ENCODE data around the gene PRPS1L1. TPM values are rescaled to one million over a fixed set of nuclear protein-coding genes. Genes with fewer than 3 reads are reported as not detected.

The PRPS1L1 gene
- polyA plus RNA-seq, 3 donors: not detected

DNA sequence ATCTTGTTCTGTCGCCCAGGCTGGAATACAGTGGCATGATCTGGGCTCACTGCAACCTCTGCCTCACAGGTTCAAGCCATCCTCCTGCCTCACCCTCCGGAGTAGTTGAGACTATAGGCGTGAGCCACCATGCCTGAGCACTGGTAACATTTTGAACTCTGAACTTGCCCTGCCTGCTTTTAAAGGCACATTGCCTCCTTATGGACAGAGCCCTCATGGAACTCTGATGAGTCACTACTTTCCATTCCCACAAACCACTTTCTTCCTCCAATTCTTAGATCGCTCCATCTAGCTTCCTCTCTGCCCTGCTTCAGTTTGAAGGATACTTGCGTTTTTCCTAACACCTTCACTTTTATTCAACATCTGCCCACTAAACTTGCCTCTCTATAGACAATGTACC is 38.1 kb downstream of the PRPS1L1 start:
- Histone ChIP-seq H3K4me3 (replicated peaks in 1 of 3; ENCODE audit: low read depth in 2 of 3, low read length in 3 of 3) (no peak overlapping the region), H3K9ac (ENCODE audit: insufficient read depth, low read length, poor library complexity, severe bottlenecking) (no peak overlapping the region), H3K4me2 (replicated peaks; ENCODE audit: extremely low read depth, low read length, poor library complexity, severe bottlenecking) (no peak overlapping the region), H4K20me1 (ENCODE audit: insufficient read depth, low read length) (no peaks in the 10 kb centered on the region), H3K9me3 (replicated peaks in 1 of 2; ENCODE audit: control insufficient read depth in 1 of 2, insufficient read depth in 1 of 2, low read length in 2 of 2) (no peaks in the 10 kb centered on the region), H3K27me3 (ENCODE audit: control insufficient read depth in 2 of 2, insufficient read depth in 2 of 2, low read length in 2 of 2) (no peaks in the 10 kb centered on the region), H3K36me3 (replicated peaks in 1 of 2; ENCODE audit: control insufficient read depth in 1 of 2, insufficient read depth in 2 of 2, low read length in 2 of 2) (no peaks in the 10 kb centered on the region), H3K4me1 (ENCODE audit: control insufficient read depth in 1 of 2, insufficient read depth in 2 of 2, low read length in 2 of 2) (no peaks in the 10 kb centered on the region), H3K27ac (ENCODE audit: low read depth in 1 of 2, low read length in 2 of 2) (no peak overlapping the region), H2AFZ (ENCODE audit: insufficient read depth, low read depth, low read length, poor library complexity, severe bottlenecking) (no peak overlapping the region), H3K79me2 (ENCODE audit: insufficient read depth, low read length) (no peaks in the 10 kb centered on the region)
- no peaks in the 10 kb centered on the region for H3K9me3 Mint-ChIP-seq
- 68% methylated on average over 3 of the region's 5 CpGs for WGBS (ENCODE audit: insufficient coverage)
- H3K36me3 Mint-ChIP-seq: no peaks in the 10 kb centered on the region
- peaks cover 0 to 1% (median 0%) of the 10 kb centered on the region in 3 donors for H3K27me3 Mint-ChIP-seq (ENCODE audit: low read depth in 3 of 3)
- intact Hi-C loops (cut with micrococcal nuclease): no loop called here
- TF ChIP-seq, protein P1, sequence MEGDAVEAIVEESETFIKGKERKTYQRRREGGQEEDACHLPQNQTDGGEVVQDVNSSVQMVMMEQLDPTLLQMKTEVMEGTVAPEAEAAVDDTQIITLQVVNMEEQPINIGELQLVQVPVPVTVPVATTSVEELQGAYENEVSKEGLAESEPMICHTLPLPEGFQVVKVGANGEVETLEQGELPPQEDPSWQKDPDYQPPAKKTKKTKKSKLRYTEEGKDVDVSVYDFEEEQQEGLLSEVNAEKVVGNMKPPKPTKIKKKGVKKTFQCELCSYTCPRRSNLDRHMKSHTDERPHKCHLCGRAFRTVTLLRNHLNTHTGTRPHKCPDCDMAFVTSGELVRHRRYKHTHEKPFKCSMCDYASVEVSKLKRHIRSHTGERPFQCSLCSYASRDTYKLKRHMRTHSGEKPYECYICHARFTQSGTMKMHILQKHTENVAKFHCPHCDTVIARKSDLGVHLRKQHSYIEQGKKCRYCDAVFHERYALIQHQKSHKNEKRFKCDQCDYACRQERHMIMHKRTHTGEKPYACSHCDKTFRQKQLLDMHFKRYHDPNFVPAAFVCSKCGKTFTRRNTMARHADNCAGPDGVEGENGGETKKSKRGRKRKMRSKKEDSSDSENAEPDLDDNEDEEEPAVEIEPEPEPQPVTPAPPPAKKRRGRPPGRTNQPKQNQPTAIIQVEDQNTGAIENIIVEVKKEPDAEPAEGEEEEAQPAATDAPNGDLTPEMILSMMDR (IDR thresholded peaks at IDR 0.05): no peak
- no peak for DNase-seq
- H3K4me1 Mint-ChIP-seq: peaks cover 3% of the 10 kb centered on the region
- no peak overlapping the region for H3K27ac Mint-ChIP-seq
- H3K4me3 Mint-ChIP-seq: no peak overlapping the region

DNA sequence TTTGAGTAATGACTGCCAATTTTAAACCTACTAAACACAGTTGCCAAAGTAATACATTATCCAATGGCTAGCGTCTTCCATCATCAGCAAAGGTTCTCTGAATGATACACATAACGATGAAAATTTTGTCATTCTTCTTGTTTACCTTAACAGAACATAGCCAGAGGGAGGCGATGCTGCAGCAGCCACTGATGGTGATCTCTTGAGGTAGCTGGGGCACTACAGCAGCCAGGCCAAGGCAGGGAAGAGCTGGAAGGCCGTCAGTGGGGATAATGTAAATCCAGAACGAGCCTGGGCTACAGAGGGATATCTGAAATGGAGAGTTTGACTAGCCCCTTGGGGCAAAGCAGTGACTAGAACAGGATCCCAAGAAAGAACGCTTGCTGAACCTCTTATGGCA is 38.8 kb downstream of the PRPS1L1 start:
- Histone ChIP-seq H2AFZ (ENCODE audit: insufficient read depth, low read depth, low read length, poor library complexity, severe bottlenecking) (no peak overlapping the region), H3K27ac (ENCODE audit: low read depth in 1 of 2, low read length in 2 of 2) (no peak overlapping the region), H3K27me3 (ENCODE audit: control insufficient read depth in 2 of 2, insufficient read depth in 2 of 2, low read length in 2 of 2) (no peaks in the 10 kb centered on the region), H3K79me2 (ENCODE audit: insufficient read depth, low read length) (no peaks in the 10 kb centered on the region), H4K20me1 (ENCODE audit: insufficient read depth, low read length) (no peaks in the 10 kb centered on the region), H3K9me3 (replicated peaks in 1 of 2; ENCODE audit: control insufficient read depth in 1 of 2, insufficient read depth in 1 of 2, low read length in 2 of 2) (no peaks in the 10 kb centered on the region), H3K4me2 (replicated peaks; ENCODE audit: extremely low read depth, low read length, poor library complexity, severe bottlenecking) (no peak overlapping the region), H3K4me3 (replicated peaks in 1 of 3; ENCODE audit: low read depth in 2 of 3, low read length in 3 of 3) (no peak overlapping the region), H3K4me1 (ENCODE audit: control insufficient read depth in 1 of 2, insufficient read depth in 2 of 2, low read length in 2 of 2) (peaks cover 2 to 6% of the 10 kb centered on the region in 2 donors), H3K36me3 (replicated peaks in 1 of 2; ENCODE audit: control insufficient read depth in 1 of 2, insufficient read depth in 2 of 2, low read length in 2 of 2) (no peaks in the 10 kb centered on the region), H3K9ac (ENCODE audit: insufficient read depth, low read length, poor library complexity, severe bottlenecking) (no peak overlapping the region)
- peaks cover 5% of the 10 kb centered on the region for H3K4me1 Mint-ChIP-seq
- TF ChIP-seq, protein P1 (IDR thresholded peaks at IDR 0.05): no peak
- intact Hi-C loops (cut with micrococcal nuclease): no loop called here
- H3K9me3 Mint-ChIP-seq: no peaks in the 10 kb centered on the region
- H3K36me3 Mint-ChIP-seq: no peaks in the 10 kb centered on the region
- H3K27me3 Mint-ChIP-seq (ENCODE audit: low read depth in 3 of 3): no peaks in the 10 kb centered on the region
- DNase-seq: no peak
- 95% methylated on average over 3 of the region's 6 CpGs for WGBS (ENCODE audit: insufficient coverage)
- H3K4me3 Mint-ChIP-seq: no peak overlapping the region
- H3K27ac Mint-ChIP-seq: peak overlapping the region in 2 of 7 donors; percentile 14 to 32
